ENCODE results near the gene PSMB11. TPM values are rescaled to one million over a fixed set of nuclear protein-coding genes. Genes with fewer than 3 reads are reported as not detected.

The PSMB11 gene
- total and polyA plus RNA-seq, 8 donors: 0.05 TPM; not detected in 7

DNA sequence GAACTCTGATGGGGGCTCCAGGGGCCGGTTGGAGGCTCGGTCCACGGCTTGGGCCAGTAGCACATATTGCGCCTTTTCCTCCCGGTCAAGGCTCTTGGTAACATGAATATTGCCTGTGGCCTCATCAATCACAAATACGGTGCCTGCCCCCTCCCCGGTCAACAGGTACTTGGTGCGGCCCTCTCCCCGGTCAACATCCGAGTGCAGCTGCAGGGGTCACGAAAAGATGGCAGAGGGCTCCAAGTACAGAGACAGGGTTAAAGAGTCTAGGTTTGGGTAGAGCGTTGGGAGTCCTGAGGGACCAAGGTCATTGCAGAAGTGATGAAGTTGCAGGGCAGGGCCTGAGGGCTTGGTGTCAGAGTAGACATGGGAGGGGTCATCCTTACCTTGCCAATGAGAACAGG lies 13.1 kb downstream of the PSMB11 start:
- no peak for DNase-seq
- intact Hi-C loops (cut with DNase I): loop anchor here in 2 of 3 donors (5.0 to 10.0 kb wide), 2 partner anchors 60 to 68 kb away; no protein-coding TSS in a partner anchor
- peaks cover 0 to 8% (median 3%) of the 10 kb centered on the region in 3 donors for H3K36me3 ChIP-seq
- H3K27ac ChIP-seq: no peak overlapping the region
- peaks cover 0 to 9% (median 0%) of the 10 kb centered on the region in 3 donors for H3K4me1 ChIP-seq
- no peaks in the 10 kb centered on the region for H3K9me3 ChIP-seq
- no peak for ATAC-seq
- no peaks in the 10 kb centered on the region for H3K27me3 ChIP-seq
- no peak overlapping the region for H3K4me3 ChIP-seq
- 93 to 95% methylated on average over 12 of the region's 12 CpGs for WGBS, 2 donors
- FAIRE-seq: no peak
- TF ChIP-seq, protein P1, sequence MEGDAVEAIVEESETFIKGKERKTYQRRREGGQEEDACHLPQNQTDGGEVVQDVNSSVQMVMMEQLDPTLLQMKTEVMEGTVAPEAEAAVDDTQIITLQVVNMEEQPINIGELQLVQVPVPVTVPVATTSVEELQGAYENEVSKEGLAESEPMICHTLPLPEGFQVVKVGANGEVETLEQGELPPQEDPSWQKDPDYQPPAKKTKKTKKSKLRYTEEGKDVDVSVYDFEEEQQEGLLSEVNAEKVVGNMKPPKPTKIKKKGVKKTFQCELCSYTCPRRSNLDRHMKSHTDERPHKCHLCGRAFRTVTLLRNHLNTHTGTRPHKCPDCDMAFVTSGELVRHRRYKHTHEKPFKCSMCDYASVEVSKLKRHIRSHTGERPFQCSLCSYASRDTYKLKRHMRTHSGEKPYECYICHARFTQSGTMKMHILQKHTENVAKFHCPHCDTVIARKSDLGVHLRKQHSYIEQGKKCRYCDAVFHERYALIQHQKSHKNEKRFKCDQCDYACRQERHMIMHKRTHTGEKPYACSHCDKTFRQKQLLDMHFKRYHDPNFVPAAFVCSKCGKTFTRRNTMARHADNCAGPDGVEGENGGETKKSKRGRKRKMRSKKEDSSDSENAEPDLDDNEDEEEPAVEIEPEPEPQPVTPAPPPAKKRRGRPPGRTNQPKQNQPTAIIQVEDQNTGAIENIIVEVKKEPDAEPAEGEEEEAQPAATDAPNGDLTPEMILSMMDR (IDR thresholded peaks at IDR 0.05): no peak

DNA sequence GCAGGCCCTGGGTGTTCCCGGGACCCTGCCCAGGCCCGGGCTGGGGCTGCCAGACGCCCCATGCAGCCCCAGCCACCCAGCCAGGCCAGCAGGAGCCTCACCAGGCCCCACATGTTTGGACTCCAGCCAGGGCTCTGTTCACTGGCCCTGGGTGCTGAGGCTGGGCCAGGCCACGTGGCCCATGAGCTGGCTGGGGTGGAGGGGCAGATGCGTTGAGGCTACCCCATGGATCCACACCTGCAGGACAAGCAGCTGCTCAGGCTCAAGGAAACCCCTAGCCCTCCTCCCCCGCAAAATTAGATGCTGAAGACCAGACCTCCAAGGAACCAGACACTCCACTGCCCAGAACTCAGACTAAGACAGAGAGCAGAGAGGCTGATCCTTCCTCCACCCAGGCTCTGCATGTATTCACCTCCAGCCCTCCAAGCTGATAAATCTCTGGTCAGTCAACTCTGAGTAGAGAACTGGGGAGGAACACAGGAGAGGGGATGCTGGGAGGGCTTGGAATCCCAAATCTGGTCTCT lies 13.7 kb downstream of the PSMB11 start:
- peaks cover 0 to 9% (median 0%) of the 10 kb centered on the region in 3 donors for H3K4me1 ChIP-seq
- H3K27me3 ChIP-seq: no peaks in the 10 kb centered on the region
- 62 to 71% methylated on average over 5 to 6 of the region's 6 CpGs for WGBS, 2 donors
- no peaks in the 10 kb centered on the region for H3K9me3 ChIP-seq
- no peak overlapping the region for H3K4me3 ChIP-seq
- FAIRE-seq: no peak
- no peak for ATAC-seq
- H3K36me3 ChIP-seq: peaks cover under 1 to 13% (median 8%) of the 10 kb centered on the region in 3 donors
- TF ChIP-seq, protein P1 (IDR thresholded peaks at IDR 0.05): no peak
- intact Hi-C loops (cut with DNase I): loop anchor here in 2 of 3 donors (5.0 to 10.0 kb wide), 2 partner anchors 61 to 68 kb away; no protein-coding TSS in a partner anchor
- H3K27ac ChIP-seq: no peak overlapping the region
- peak in 2 of 6 donors; percentile 62 to 79 for DNase-seq

DNA sequence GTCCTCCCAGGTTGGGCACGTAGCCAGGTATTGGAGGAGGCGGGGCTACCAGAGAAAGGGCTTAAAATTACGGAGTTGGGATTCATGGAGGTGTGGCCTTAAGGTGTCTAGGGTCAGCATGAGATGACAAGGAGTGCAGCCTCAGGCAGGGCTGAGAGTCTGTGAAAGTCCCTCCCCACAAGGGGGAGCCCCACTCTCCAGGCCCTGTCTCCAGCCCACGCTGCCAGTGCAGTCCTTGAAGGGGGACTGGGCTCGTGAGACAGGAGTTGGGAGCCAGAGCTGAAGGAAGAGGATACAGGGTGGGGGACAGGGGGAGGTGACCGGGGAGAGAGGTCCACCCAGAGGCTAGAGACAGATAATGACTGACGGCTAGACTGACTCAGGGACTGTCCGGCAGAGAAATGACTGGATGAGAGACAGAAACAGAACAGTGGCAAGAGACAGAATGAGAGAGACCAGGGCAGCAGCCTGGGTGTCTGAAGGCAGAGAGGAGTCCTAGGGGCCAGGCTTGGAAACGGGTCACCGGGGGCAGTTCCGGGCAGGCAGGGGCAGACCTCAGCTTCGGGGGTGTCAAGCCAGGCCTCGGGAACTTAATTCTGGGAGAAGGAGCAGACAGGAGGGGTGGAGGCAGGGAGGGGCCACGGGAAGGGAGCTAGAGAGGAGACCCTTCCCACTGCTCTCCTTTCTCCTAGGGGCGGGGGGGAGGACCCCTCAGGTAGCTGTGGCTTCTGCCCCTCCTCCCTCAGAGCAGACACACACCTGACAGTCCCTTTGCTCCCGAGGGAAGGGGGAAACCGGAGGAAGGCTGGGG lies 14.3 kb downstream of the PSMB11 start:
- Histone ChIP-seq H3K9me3 (no peaks in the 10 kb centered on the region), H3K4me3 (peak overlapping the region in 2 of 4 donors; percentile 60 to 63), H3K36me3 (peaks cover 5 to 19% (median 14%) of the 10 kb centered on the region in 3 donors), H3K27ac (no peak overlapping the region), H3K4me1 (peaks cover 0 to 9% (median 0%) of the 10 kb centered on the region in 3 donors), H3K27me3 (no peaks in the 10 kb centered on the region)
- ATAC-seq: peak; percentile 51 to 73 (median 66)
- 11 to 19% methylated on average over 15 to 17 of the region's 17 CpGs for WGBS, 2 donors
- no peak for FAIRE-seq
- intact Hi-C loops (cut with DNase I): loop anchor here in 2 of 3 donors (5.0 to 10.0 kb wide), 2 partner anchors 62 to 69 kb away; no protein-coding TSS in a partner anchor
- TF ChIP-seq, protein P1 (IDR thresholded peaks at IDR 0.05): peak; percentile 23 to 46 (median 42)
- DNase-seq: peak; percentile 51 to 87 (median 72)

DNA sequence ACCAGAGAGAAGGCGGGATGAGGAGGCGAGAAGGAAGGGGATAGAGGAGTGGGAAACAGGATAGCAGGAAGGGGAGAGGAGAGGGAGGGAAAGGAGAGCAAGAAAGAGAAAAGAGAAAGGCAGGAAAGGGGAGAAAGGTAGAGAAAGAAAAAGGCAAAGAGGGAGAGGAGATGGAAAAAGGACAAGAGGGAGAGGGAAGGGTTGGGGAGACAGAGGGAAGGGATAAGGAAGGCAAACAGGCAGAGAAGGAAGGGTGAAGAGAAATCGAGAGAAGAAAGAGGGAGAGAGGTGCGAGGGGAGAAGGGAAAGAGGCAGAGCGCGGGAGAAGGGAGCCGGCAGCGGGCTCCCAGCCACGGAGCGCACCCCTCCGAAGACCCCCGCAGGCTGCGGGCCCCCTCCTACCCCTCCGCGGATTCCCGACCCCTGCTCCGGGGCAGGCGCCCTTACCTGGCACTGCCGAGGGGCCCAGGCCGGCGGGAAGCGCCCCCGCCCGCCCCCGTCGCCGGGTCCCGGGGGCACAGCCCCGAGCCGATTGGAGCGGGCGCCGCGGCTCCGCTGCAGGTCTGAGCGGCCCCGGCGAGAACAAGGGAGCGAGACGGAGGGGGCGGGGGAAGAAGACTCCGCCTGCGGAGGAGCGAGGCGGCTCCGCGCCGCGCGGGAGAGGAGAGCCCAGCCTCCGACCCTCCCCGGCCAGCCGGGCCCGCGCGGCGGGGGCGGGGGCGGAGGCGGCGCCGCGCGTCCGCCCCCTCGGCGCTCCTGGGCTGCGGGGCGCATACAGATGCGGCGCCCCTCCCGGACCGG lies 15.1 kb downstream of the PSMB11 start, which contains the start of gene CDH24:
Gene CDH24 (minus strand): TSS at position 565 of the 801 bp plus-strand sequence. CDS start 1,787 bp downstream, outside the sequence.
- H3K27ac ChIP-seq: peak within 1 kb of the TSS; percentile 28 to 65 (median 54)
- WGBS, 2 donors: 3 to 4% methylated on average over 35 to 73 of the region's 73 CpGs

More for the DNA sequence above, 15.1 kb downstream of the PSMB11 start, which contains the start of gene CDH24:
- ATAC-seq (peak; percentile 60 to 76 (median 68)), DNase-seq (peak; percentile 64 to 89 (median 79)), FAIRE-seq (no peak)
- Histone ChIP-seq H3K36me3 (peaks cover 5 to 21% (median 17%) of the 10 kb centered on the region in 3 donors), H3K4me1 (peaks cover 0 to 11% (median 1%) of the 10 kb centered on the region in 3 donors), H3K27me3 (no peaks in the 10 kb centered on the region), H3K4me3 (peak within 1 kb of the TSS; percentile 43 to 63 (median 52)), H3K9me3 (no peaks in the 10 kb centered on the region)
- TF ChIP-seq, protein P1 (IDR thresholded peaks at IDR 0.05): no peak
- intact Hi-C loops (cut with DNase I): loop anchor here in 2 of 3 donors (5.0 to 10.0 kb wide), 2 partner anchors 62 to 70 kb away; no protein-coding TSS in a partner anchor
